ENCODE results near the gene KCNK7. TPM values are rescaled to one million over a fixed set of nuclear protein-coding genes. Genes with fewer than 3 reads are reported as not detected.

Gene KCNK7
- polyA plus RNA-seq, 3 donors = 0.20 to 4.4 (median 3.2) TPM

- 1 to 2% (median 2%) methylated on average over 26 to 44 of the region's 50 CpGs for WGBS, 3 donors
- H3K27ac ChIP-seq (ENCODE audit: low read depth, low read length) = no peak overlapping the region
Measured at GRCh38 chr11:65615950-65616574, 20.5 kb upstream of the KCNK7 start.

GRCh38 chr11:65615229-65615949 is 19.8 kb upstream of the KCNK7 start, which contains the start of gene PCNX3:
TSS of gene PCNX3 (plus strand) at chr11:65615776. CDS start at chr11:65616312, 536 bp downstream.
- no peak within 1 kb of the TSS for H3K27ac ChIP-seq (ENCODE audit: low read depth, low read length)
- 0% methylated on average over 49 to 55 of the region's 55 CpGs for WGBS, 3 donors

- WGBS, 3 donors = 11 to 18% (median 16%) methylated on average over 40 to 43 of the region's 43 CpGs
- peak overlapping the region; percentile 77 for H3K27ac ChIP-seq (ENCODE audit: low read depth, low read length)
Measured at GRCh38 chr11:65613091-65613928, 17.7 kb upstream of the KCNK7 start.

GRCh38 chr11:65612691-65613090 is 17.1 kb upstream of the KCNK7 start:
- no peak overlapping the region for H3K27ac ChIP-seq (ENCODE audit: low read depth, low read length)
- 40 to 53% (median 41%) methylated on average over 7 of the region's 7 CpGs for WGBS, 3 donors

- H3K27ac ChIP-seq (ENCODE audit: low read depth, low read length) = peak overlapping the region; percentile 34
- 42 to 70% (median 55%) methylated on average over 12 of the region's 12 CpGs for WGBS, 3 donors
Measured at GRCh38 chr11:65611758-65612603, 16.4 kb upstream of the KCNK7 start.

GRCh38 chr11:65611028-65611757 is 15.6 kb upstream of the KCNK7 start:
- 13 to 55% (median 23%) methylated on average over 10 of the region's 10 CpGs for whole genome bisulfite sequencing, 3 donors
- no peak overlapping the region for H3K27ac ChIP-seq (ENCODE audit: low read depth, low read length)

- WGBS, 3 donors = 44 to 61% (median 49%) methylated on average over 6 of the region's 6 CpGs
Measured at GRCh38 chr11:65610404-65610803, 14.8 kb upstream of the KCNK7 start.

GRCh38 chr11:65609665-65610064 is 14.1 kb upstream of the KCNK7 start:
- H3K27ac ChIP-seq (ENCODE audit: low read depth, low read length) = no peak overlapping the region
- WGBS, 3 donors = 69 to 81% (median 77%) methylated on average over 5 of the region's 5 CpGs

More at GRCh38 chr11:65610404-65610803, 14.8 kb upstream of the KCNK7 start:
- H3K27ac ChIP-seq (ENCODE audit: low read depth, low read length) = no peak overlapping the region

- WGBS, 3 donors = 53 to 76% (median 56%) methylated on average over 3 of the region's 3 CpGs
- H3K27ac ChIP-seq (ENCODE audit: low read depth, low read length) = no peak overlapping the region
Measured at GRCh38 chr11:65609229-65609628, 13.6 kb upstream of the KCNK7 start.

GRCh38 chr11:65607614-65608426 is 12.2 kb upstream of the KCNK7 start:
- WGBS, 3 donors = 82 to 86% (median 85%) methylated on average over 37 of the region's 37 CpGs
- no peak overlapping the region for H3K27ac ChIP-seq (ENCODE audit: low read depth, low read length)

- 41 to 59% (median 53%) methylated on average over 46 to 67 of the region's 67 CpGs for WGBS, 3 donors
- H3K27ac ChIP-seq (ENCODE audit: low read depth, low read length) = peak overlapping the region; percentile 56
Measured at GRCh38 chr11:65606876-65607613, 11.4 kb upstream of the KCNK7 start.

- H3K27ac ChIP-seq (ENCODE audit: low read depth, low read length) = no peak overlapping the region
Measured at GRCh38 chr11:65604258-65604657, 8.7 kb upstream of the KCNK7 start.

GRCh38 chr11:65599955-65600246 is 4.3 kb upstream of the KCNK7 start:
- 94 to 100% (median 98%) methylated on average over 5 to 6 of the region's 6 CpGs for WGBS, 3 donors
- H3K27ac ChIP-seq (ENCODE audit: low read depth, low read length) = no peak overlapping the region

More at GRCh38 chr11:65604258-65604657, 8.7 kb upstream of the KCNK7 start:
- WGBS, 3 donors = 94 to 100% (median 98%) methylated on average over 1 of the region's 1 CpG

- no peak overlapping the region for H3K27ac ChIP-seq (ENCODE audit: low read depth, low read length)
- WGBS, 3 donors = 87 to 90% (median 88%) methylated on average over 29 to 49 of the region's 49 CpGs
Measured at GRCh38 chr11:65599216-65599954, 3.8 kb upstream of the KCNK7 start.

GRCh38 chr11:65598258-65598699 is 2.7 kb upstream of the KCNK7 start:
- H3K27ac ChIP-seq (ENCODE audit: low read depth, low read length) = no peak overlapping the region
- WGBS, 3 donors = 84 to 94% (median 92%) methylated on average over 15 to 16 of the region's 16 CpGs

- 80 to 81% (median 81%) methylated on average over 6 of the region's 6 CpGs for WGBS, 3 donors
- no peak overlapping the region for H3K27ac ChIP-seq (ENCODE audit: low read depth, low read length)
Measured at GRCh38 chr11:65596520-65596919, 920 bp upstream of the KCNK7 start.
